Psoas muscle (tissue), 8 donors: ENCODE results near the gene CDK19. TPM values are rescaled to one million over a fixed set of nuclear protein-coding genes. Genes with fewer than 3 reads are reported as not detected.
"Not testable (repeated sequence)": the region's sequence is repeated elsewhere in the genome, so short reads cannot be mapped to it uniquely, and the experiment has no call there.

Experiments
- ATAC-seq, 4 donors: fragments of 200-7000 bp; cut with Tn5 transposase; one replicate each; pipeline ENCODE4 v1.9.1; 2020; ENCODE audit warnings: moderate library complexity in 3 of 4, mild to moderate bottlenecking in 2 of 4
- DNase-seq, 2 donors: peaks; one replicate each; pipeline ENCODE4 v3.0.0-alpha.2; 2020
- H3K27ac ChIP-seq: fragments of 200-600 bp; one replicate; pipeline ENCODE4 v1.8.0; 2022
- H3K27me3 ChIP-seq, 3 donors: fragments of 200-600 bp in 1 of 3; one replicate each; pipeline versions ENCODE4 v1.6.1 to v1.8.0; 2013 to 2022; ENCODE audit warnings: low read length in 2 of 3, mild to moderate bottlenecking in 2 of 3, moderate library complexity in 1 of 3; ENCODE audit not compliant: insufficient read depth in 3 of 3
- H3K36me3 ChIP-seq, 2 donors: fragments of 200-600 bp in 1 of 2; one replicate each; pipeline versions ENCODE4 v1.6.1 to v1.8.0; 2013 to 2022; ENCODE audit warnings: low read depth in 1 of 2, mild to moderate bottlenecking in 1 of 2, moderate library complexity in 1 of 2; ENCODE audit not compliant: insufficient read depth in 1 of 2
- H3K4me1 ChIP-seq: fragments of 200-600 bp; one replicate; pipeline ENCODE4 v1.8.0; 2022
- H3K4me3 ChIP-seq: fragments of 200-600 bp; one replicate; pipeline ENCODE4 v1.8.0; 2022; ENCODE audit warnings: mild to moderate bottlenecking
- H3K9me3 ChIP-seq: fragments of 200-600 bp; one replicate; pipeline ENCODE4 v1.8.0; 2022
- WGBS, 3 donors: extraction: QIAGEN DNeasy Blood & Tissue Kit; methylation state at CpG; one replicate each; pipeline versions ENCODE4 v1.1.6 to v1.1.7; 2013; 5-methylcytosine and 5-hydroxymethylcytosine counted together
- intact Hi-C, 2 donors: fragments of 100-400 bp; cut with DNase I; formaldehyde crosslinking; loops; one replicate each; pipeline versions ENCODE4 v1.11.0 to v1.14.2; 2022
- polyA plus RNA-seq, 3 donors: library from polyadenylated mRNA; stranded (reverse); fragments of 200-250 nt; gene quantifications; one replicate each; pipeline ENCODE4 v1.2.3, GENCODE V29; 2013
- total RNA-seq, 4 donors: library from RNA; stranded (reverse); fragmentation: NEBNext Ultra II Directional in 2 of 4; extraction: Animal tissue kit (Norgen Biotek cat#: 25700) in 2 of 4; gene quantifications; one replicate each; pipeline versions ENCODE4 v1.2.1 to v1.2.4, GENCODE V29; 2021 to 2023
- TF ChIP-seq, protein P1 (sequence below): fragments of 200-600 bp; IDR thresholded peaks from one replicate; pipeline ENCODE4 v1.8.0; 2022; ENCODE audit warnings: antibody characterized with exemption
- donor health status: healthy with polysubstance abuse.
- donor health status: DM: no; HTN: no; CAD: no; lungs with moderate emphysema.
- donor health status: Bipolar disorder and iron deficiency.
- donor health status: healthy.
- donor health status: DM: yes; HTN: yes; CAD: no.
- donor health status: DM: no; HTN: no; CAD: no.
- donor health status: DM: no; HTN: no; CAD: no.
- donor health status: DM: yes; HTN: yes; CAD: no.

CDK19 gene
- total and polyA plus RNA-seq, 7 donors, result 2.2 to 11.6 (median 5.5) TPM

DNA sequence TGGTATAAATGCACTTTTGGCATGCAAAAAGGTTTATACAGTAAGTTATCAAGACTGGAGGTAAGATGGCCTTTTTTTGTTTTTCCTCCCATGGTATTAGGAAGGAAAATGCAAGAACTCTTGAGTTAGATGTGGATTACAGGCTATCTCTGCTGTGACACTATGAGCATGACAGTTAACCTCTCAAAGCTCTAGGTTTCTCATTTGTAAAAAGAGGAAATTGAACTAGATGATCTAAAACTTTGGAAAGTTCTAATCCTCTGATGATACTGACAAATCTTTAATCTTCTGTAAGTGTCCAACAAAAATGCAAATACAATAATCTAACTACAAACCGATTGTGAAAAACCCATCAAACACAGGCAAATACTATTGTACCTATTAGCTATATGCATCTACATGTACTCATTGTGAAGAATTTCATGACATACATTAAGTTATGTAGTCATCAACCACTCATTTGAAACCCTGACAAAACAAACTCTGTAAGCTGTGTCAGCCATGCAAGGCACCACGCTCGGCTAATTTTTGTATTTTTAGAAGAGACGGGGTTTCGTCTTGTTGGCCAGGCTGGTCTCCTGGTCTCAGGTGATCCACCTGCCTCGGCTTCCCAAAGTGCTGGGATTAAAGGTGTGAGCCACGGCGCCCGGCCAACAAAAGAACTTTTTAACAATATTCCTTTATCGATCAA, 4.2 kb downstream of the CDK19 start:
- Histone ChIP-seq H3K4me3 (no peak overlapping the region), H3K4me1 (peaks cover 21% of the 10 kb centered on the region), H3K36me3 (no peaks in the 10 kb centered on the region), H3K9me3 (no peaks in the 10 kb centered on the region), H3K27me3 (no peaks in the 10 kb centered on the region), H3K27ac (no peak overlapping the region)
- ATAC-seq (no peak), DNase-seq (no peak)
- intact Hi-C loops, result loop anchor here in 1 of 2 donors (10.0 kb wide), 2 partner anchors 126 to 144 kb away; partner anchors contain the start of gene GTF3C6
- TF ChIP-seq, protein P1, sequence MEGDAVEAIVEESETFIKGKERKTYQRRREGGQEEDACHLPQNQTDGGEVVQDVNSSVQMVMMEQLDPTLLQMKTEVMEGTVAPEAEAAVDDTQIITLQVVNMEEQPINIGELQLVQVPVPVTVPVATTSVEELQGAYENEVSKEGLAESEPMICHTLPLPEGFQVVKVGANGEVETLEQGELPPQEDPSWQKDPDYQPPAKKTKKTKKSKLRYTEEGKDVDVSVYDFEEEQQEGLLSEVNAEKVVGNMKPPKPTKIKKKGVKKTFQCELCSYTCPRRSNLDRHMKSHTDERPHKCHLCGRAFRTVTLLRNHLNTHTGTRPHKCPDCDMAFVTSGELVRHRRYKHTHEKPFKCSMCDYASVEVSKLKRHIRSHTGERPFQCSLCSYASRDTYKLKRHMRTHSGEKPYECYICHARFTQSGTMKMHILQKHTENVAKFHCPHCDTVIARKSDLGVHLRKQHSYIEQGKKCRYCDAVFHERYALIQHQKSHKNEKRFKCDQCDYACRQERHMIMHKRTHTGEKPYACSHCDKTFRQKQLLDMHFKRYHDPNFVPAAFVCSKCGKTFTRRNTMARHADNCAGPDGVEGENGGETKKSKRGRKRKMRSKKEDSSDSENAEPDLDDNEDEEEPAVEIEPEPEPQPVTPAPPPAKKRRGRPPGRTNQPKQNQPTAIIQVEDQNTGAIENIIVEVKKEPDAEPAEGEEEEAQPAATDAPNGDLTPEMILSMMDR, result no peak
- WGBS, 3 donors, result 96% methylated on average over 10 of the region's 10 CpGs

DNA sequence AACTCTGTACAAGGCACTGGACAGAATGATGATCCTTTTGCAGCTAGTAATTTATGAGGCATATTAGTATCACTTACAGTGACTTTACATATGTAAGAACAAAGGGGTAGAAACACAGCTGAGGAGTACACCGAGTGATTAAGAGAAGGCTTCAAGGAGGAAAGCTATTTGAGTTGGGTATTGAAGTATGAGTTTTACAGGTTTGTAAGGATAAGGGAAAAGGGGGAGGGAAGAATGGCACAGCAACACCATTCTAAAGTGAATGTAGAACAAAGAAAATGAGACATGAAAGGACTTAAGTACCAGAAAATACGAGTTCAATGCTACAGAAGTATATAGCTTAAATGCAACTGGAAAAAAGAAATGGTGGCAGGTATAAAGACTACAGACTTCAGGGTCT, 5.5 kb downstream of the CDK19 start:
- WGBS, 3 donors, result 78 to 88% (median 86%) methylated on average over 2 of the region's 2 CpGs
- intact Hi-C loops, result loop anchor here in 1 of 2 donors (10.0 kb wide), 2 partner anchors 125 to 145 kb away; partner anchors contain the start of gene GTF3C6
- ATAC-seq (no peak), DNase-seq (no peak)
- no peaks in the 10 kb centered on the region for H3K9me3 ChIP-seq
- H3K27me3 ChIP-seq, result no peaks in the 10 kb centered on the region
- H3K36me3 ChIP-seq, result no peaks in the 10 kb centered on the region
- TF ChIP-seq, protein P1, result no peak
- peaks cover 25% of the 10 kb centered on the region for H3K4me1 ChIP-seq
- no peak overlapping the region for H3K4me3 ChIP-seq
- no peak overlapping the region for H3K27ac ChIP-seq

DNA sequence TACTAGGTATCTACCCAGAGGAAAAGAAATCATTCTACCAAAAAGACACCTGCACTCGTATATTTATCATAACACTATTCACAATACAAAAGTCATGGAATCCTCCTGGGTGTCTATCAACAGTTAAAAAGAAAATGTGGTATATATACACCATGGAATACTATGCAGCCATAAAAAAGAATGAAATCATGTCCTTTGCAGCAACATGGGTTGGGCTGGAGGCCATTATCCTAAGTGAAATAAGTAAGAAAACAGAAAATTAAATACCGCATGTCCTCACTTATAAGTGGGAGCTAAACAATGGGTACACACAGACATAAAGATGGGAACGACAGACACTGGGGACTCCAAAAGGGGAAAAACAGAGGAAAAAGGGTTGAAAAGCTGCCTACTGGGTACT, 13.1 kb downstream of the CDK19 start:
- H3K4me3 ChIP-seq, H3K36me3 ChIP-seq, H3K27ac ChIP-seq, ATAC-seq, H3K27me3 ChIP-seq, DNase-seq, intact Hi-C loops, H3K9me3 ChIP-seq: not testable (repeated sequence)
- H3K4me1 ChIP-seq, result peaks cover 10% of the 10 kb centered on the region
- WGBS, 3 donors, result 96 to 98% (median 97%) methylated on average over 3 of the region's 3 CpGs

GRCh38 chr6:110800839-110801196, 14.5 kb downstream of the CDK19 start:
- peaks cover 4% of the 10 kb centered on the region for H3K4me1 ChIP-seq
- H3K4me3 ChIP-seq, result no peak overlapping the region
- TF ChIP-seq, protein P1, result no peak
- H3K36me3 ChIP-seq, result no peaks in the 10 kb centered on the region
- no peaks in the 10 kb centered on the region for H3K27me3 ChIP-seq
- intact Hi-C loops, result no loop called here
- WGBS, 3 donors, result 97 to 98% (median 97%) methylated on average over 4 of the region's 4 CpGs
- no peak for DNase-seq
- H3K9me3 ChIP-seq, result no peaks in the 10 kb centered on the region
- ATAC-seq, result no peak
- no peak overlapping the region for H3K27ac ChIP-seq

DNA sequence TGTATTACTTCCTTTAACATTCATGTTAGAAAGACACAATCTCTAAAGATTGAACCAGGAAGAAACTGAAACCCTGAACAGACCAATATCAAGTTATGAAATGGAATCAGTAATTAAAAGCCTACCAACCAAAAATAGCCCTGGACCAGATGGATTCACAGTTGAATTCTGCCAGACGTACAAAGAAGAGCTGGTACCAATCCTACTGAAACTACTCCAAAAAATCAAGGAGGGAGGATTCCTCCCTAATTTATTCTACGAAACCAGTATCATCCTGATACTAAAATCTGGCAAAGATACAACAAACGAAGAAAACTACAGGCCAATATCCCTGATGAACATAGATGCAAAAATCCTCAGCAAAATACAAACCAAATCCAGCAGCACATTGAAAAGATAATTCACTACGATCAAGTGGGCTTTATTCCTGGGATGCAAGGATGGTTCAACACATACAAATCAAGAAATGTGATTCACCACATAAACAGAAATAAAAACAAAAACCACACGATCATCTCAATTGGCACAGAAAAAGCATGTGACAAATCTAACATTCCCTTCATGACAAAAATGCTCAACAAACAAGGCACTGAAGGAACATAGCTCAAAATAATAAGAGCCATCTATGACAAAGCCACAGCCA, 15.0 kb downstream of the CDK19 start:
- TF ChIP-seq, protein P1, result no peak
- WGBS, 3 donors, result 71 to 82% (median 73%) methylated on average over 5 of the region's 5 CpGs
- intact Hi-C loops, result no loop called here

More for the DNA sequence above, 15.0 kb downstream of the CDK19 start:
- Histone ChIP-seq H3K27me3 (no peaks in the 10 kb centered on the region), H3K36me3 (no peaks in the 10 kb centered on the region), H3K27ac (no peak overlapping the region), H3K4me3 (no peak overlapping the region), H3K9me3 (no peaks in the 10 kb centered on the region), H3K4me1 (peaks cover 4% of the 10 kb centered on the region)
- ATAC-seq, result no peak
- no peak for DNase-seq
